Tongue (tissue), 3 donors: Measurements from ENCODE around the gene DCDC2. TPM values are rescaled to one million over a fixed set of nuclear protein-coding genes. Genes with fewer than 3 reads are reported as not detected.
"Not testable (repeated sequence)": the region's sequence is repeated elsewhere in the genome, so short reads cannot be mapped to it uniquely, and the experiment has no call there.

Experiments
- DNase-seq: peaks from one replicate; pipeline ENCODE4 v3.0.0-alpha.2; 2015
- small RNA-seq: library from RNA; depleted of rRNA; stranded (forward); fragments of <200 nt; gene quantifications from one replicate; pipeline ENCODE3, GENCODE V24; 2014; ENCODE audit warnings: low replicate concordance
- total RNA-seq: library from RNA; depleted of rRNA; stranded (reverse); fragments of >200 nt; gene quantifications from one replicate; pipeline ENCODE4 v1.2.3, GENCODE V29; 2014

The DCDC2 gene
- total RNA-seq, 1 donor from 2014 or later: 0.21 TPM

GRCh38 chr6:24146871-24147270 is 211.0 kb downstream of the DCDC2 start:
- no peak for DNase-seq

GRCh38 chr6:24145690-24146131 is 212.1 kb downstream of the DCDC2 start:
- no peak for DNase-seq

DNA sequence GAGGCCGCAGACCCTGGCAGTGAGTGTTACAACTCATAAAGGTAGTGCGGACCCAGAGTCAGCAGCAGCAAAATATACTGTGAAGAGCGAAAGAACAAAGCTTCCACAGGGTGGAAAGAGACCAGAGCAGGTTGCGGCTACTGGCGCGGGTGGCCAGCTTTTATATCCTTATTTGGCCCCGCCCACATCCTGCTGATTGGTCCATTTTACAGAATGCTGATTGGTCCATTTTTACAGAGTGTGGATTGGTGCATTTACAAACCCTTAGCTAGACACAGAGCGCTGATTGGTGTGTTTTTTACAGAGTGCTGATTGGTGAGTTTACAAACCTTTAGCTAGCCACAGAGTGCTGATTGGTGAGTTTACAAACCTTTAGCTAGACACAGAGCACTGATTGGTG is 215.1 kb downstream of the DCDC2 start:
- not testable (repeated sequence) for DNase-seq

DNA sequence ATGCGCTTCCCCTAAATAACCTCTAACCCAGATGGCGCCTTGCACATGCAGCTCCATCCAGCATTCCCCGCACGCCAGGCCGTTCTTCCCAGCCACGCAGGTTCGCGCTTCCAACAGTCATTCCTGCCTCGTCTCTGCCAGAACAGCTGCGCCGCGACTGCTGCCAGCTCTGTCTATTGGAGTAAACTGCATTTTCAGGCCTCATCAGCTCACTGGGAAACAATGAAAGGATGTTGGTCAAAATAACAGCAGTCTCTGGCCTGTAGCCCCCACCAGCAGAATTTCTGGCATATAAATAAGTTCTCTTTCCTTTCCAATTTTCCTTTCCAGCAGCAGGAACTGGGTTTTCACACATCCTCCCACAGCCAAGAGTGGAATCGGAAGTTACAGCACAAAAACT is 217.3 kb downstream of the DCDC2 start:
- peak; percentile 77 for DNase-seq

GRCh38 chr6:24139639-24140038 is 218.2 kb downstream of the DCDC2 start:
- DNase-seq: no peak

DNA sequence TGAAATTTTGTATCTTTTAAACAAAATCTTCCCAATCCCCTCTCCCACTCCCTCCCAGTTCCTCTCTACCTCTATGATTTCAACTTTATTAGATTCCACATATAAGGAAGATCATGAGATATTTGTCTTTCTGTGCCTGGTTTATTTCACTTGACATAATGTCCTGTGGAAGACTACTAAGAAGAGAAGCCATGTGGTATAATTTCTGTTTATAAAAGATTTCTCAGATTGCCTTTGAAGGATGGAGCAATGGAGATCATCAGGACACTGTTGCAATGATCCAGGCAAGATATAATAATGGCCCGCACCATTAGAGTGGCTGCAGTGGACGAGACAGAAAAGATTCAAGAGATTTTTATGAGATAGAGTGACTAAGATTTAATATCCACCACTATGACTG is 218.8 kb downstream of the DCDC2 start:
- no peak for DNase-seq

DNA sequence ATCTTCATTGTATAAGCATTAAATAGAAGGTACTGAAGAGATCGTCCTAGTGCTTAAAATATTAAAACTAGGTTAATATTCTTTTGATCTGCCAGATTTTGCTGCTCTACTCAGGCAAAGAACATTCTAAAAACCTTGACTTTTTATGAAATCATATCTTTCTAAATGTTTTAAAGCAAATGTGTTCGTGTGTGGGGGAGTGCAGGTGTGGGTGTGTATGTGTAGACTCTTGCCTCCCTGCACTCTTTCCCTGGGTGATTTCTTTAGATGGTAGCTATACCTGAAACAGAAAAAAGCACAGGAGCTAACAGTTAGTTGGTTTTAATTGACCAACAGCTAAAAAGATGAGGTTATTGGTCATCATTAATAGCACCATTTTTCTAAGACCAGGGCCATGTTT is 226.1 kb downstream of the DCDC2 start:
- DNase-seq: no peak

DNA sequence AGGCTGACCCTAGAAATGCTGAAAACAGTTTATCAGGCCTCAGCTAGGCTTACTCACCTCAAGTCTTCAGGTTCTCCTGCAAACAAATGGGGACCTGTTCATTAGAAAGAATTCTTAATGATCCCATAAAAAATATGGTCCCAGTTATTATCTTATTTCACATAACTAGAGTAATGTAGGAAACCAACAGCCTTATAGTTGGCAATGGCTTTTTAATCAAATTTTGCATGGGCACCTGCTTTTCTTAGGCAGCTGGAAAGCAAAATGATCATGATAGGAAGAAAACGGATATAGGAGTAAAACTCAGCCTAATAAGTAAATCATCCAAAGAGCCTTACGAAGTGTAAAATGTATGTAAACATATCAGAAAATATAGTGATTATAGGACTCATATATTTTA is 230.5 kb downstream of the DCDC2 start:
- no peak for DNase-seq

- peak; percentile 95 for DNase-seq
These were observed 231.2 kb downstream of the DCDC2 start for GRCh38 chr6:24126586-24127192.

DNA sequence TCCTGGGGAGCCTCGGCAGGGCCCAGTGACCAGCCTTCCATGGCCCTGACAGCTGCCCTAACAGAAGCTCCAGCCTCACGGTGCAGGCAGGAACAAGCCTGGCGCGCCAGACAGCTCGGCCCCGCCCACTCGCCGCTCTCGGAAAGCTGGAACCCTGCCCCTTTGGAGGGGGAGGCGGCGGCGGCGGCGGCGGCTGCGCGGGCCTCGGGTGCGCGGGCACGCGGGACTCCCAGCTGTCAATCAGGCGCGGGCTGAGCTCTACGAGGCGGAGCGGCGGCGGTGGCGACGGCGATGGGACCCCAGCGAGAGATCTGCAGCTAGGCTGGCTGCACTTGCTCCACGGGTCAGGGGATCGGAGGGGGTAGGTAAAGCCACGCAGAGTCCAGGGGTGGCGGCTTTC is 231.9 kb downstream of the DCDC2 start, which contains the start of gene NRSN1:
NRSN1 (plus strand) TSS at position 236 of the 400 bp plus-strand sequence. CDS start 8,113 bp downstream, outside the sequence.
- DNase-seq: peak; percentile 63

GRCh38 chr6:24122139-24122538 is 235.7 kb downstream of the DCDC2 start:
- no peak for DNase-seq

Small RNA genes lying within 50 kb of the gene (small RNA-seq; reads per million reads assigned to genes)
- 0.11 reads per million for gene RF00218
- not detected for gene RNU6-391P

Other genes starting within 250 kb of the DCDC2 start
- 0.51 TPM for gene NRSN1, start 231.8 kb downstream of the DCDC2 start, total RNA-seq
- gene MRS2, start 44.9 kb upstream of the DCDC2 start, total RNA-seq: 36.2 TPM
- 1.3 TPM for gene GPLD1, start 131.5 kb upstream of the DCDC2 start, total RNA-seq
- 15.9 TPM for gene ALDH5A1, start 136.9 kb upstream of the DCDC2 start, total RNA-seq